Measurements from ENCODE around the gene FGB. TPM values are rescaled to one million over a fixed set of nuclear protein-coding genes. Genes with fewer than 3 reads are reported as not detected.

Gene FGB
- total RNA-seq, 1 donor from 2014 or later, result 2.8 TPM

Small RNAs within 50 kb of the gene (small RNA-seq; reads per million reads assigned to genes)
- gene RNU6-1285P, result not detected

Other genes with a start within 250 kb of the FGB start
- 3.7 TPM for gene DCHS2, start 71.2 kb upstream of the FGB start, total RNA-seq
- 81.1 TPM for gene PLRG1, start 12.6 kb upstream of the FGB start, total RNA-seq
- 2.8 TPM for gene FGA, start 27.7 kb downstream of the FGB start, total RNA-seq
- 3.1 TPM for gene FGG, start 49.6 kb downstream of the FGB start, total RNA-seq
- gene LRAT, start 181.0 kb downstream of the FGB start, total RNA-seq, result 0.78 TPM
- gene RBM46, start 218.3 kb downstream of the FGB start, total RNA-seq, result 0.31 TPM